Neural cell (in vitro differentiated cells): ENCODE results near the gene RRBP1. TPM values are rescaled to one million over a fixed set of nuclear protein-coding genes. Genes with fewer than 3 reads are reported as not detected.

Experiments
- H2AFZ ChIP-seq: fragments of 200-600, 300-800 bp; sonication (generic), shearing (Covaris generic); 2 replicates; pipeline ENCODE4 v1.6.0; 2014; ENCODE audit warnings: low read depth, mild to moderate bottlenecking, antibody characterized with exemption, low read length, moderate library complexity
- H3F3A ChIP-seq: fragments of 200-600 bp; shearing (Covaris generic); 2 replicates; pipeline ENCODE4 v1.6.1; 2016; ENCODE audit warnings: mild to moderate bottlenecking, moderate library complexity, mixed read lengths, antibody characterized with exemption, low read length; ENCODE audit not compliant: insufficient read depth, poor library complexity, severe bottlenecking
- H3K27ac ChIP-seq: fragments of 200-600, 300-800 bp; sonication (generic), shearing (Covaris generic); 2 replicates; pipeline ENCODE4 v1.5.1; 2014; ENCODE audit warnings: mild to moderate bottlenecking, low read length, moderate library complexity
- H3K27me3 ChIP-seq: fragments of 300-800, 200-600 bp; sonication (generic), shearing (Covaris generic); 2 replicates; pipeline ENCODE4 v1.6.0; 2014; ENCODE audit warnings: mild to moderate bottlenecking, low read depth, low read length, moderate library complexity; ENCODE audit not compliant: insufficient read depth
- H3K36me3 ChIP-seq: fragments of 300-800, 200-600 bp; sonication (generic), shearing (Covaris generic); 2 replicates; pipeline ENCODE4 v1.5.1; 2014; ENCODE audit warnings: mild to moderate bottlenecking, antibody characterized with exemption, low read length, moderate library complexity; ENCODE audit not compliant: insufficient read depth
- H3K4me2 ChIP-seq: fragments of 300-800, 200-600 bp; sonication (generic), shearing (Covaris generic); 2 replicates; pipeline ENCODE4 v1.6.0; 2014; ENCODE audit warnings: mild to moderate bottlenecking, low read length
- H3K4me3 ChIP-seq: fragments of 300-800, 200-600 bp; sonication (generic), shearing (Covaris generic); 2 replicates; pipeline ENCODE4 v1.5.1; 2014; ENCODE audit warnings: mild to moderate bottlenecking, low read length, moderate library complexity
- H3K79me2 ChIP-seq: fragments of 200-600 bp; shearing (Covaris generic); replicated peaks from 2 replicates; pipeline ENCODE4 v1.6.0; 2014; ENCODE audit warnings: mild to moderate bottlenecking, low read length, moderate library complexity; ENCODE audit not compliant: insufficient read depth
- H3K9ac ChIP-seq: fragments of 300-800, 200-600 bp; sonication (generic), shearing (Covaris generic); 2 replicates; pipeline ENCODE4 v1.6.1; 2016; ENCODE audit warnings: mild to moderate bottlenecking, low read length, mixed read lengths
- H3K9me2 ChIP-seq: fragments of 200-600 bp; shearing (Covaris generic); 2 replicates; pipeline ENCODE4 v1.6.1; 2016; ENCODE audit warnings: mild to moderate bottlenecking, low read length, mixed read lengths; ENCODE audit not compliant: insufficient read depth
- H3K9me3 ChIP-seq: fragments of 200-600, 300-800 bp; sonication (generic), shearing (Covaris generic); 2 replicates; pipeline ENCODE4 v1.6.1; 2016; ENCODE audit warnings: mild to moderate bottlenecking, mixed run types, low read length, moderate library complexity, mixed read lengths
- H4K20me1 ChIP-seq: fragments of 200-600 bp; shearing (Covaris generic); 2 replicates; pipeline ENCODE4 v1.6.1; 2016; ENCODE audit warnings: mild to moderate bottlenecking, mixed run types; ENCODE audit not compliant: insufficient read depth
- CTCF ChIP-seq: fragments of 450-650 bp; IDR thresholded peaks from 2 replicates; pipeline ENCODE4 v1.5.1; 2014; ENCODE audit warnings: antibody characterized with exemption, mild to moderate bottlenecking, moderate library complexity; ENCODE audit not compliant: poor library complexity, severe bottlenecking
- EP300 ChIP-seq: fragments of 450-650 bp; conservative IDR thresholded peaks from 2 replicates; pipeline ENCODE4 v1.6.1; 2014; ENCODE audit warnings: antibody characterized with exemption, mild to moderate bottlenecking, moderate library complexity; ENCODE audit not compliant: poor library complexity, severe bottlenecking
- EZH2 ChIP-seq: fragments of 200-600, 300-800 bp; shearing (Covaris generic), sonication (generic); IDR thresholded peaks from 2 replicates; pipeline ENCODE4 v1.6.1; 2014; ENCODE audit warnings: antibody characterized with exemption, low read length, borderline replicate concordance, mild to moderate bottlenecking; ENCODE audit not compliant: insufficient read depth, poor library complexity, severe bottlenecking
- MXI1 ChIP-seq: fragments of 450-650 bp; conservative IDR thresholded peaks from 2 replicates; pipeline ENCODE4 v1.6.1; 2014; ENCODE audit warnings: antibody characterized with exemption, mild to moderate bottlenecking; ENCODE audit not compliant: poor library complexity, severe bottlenecking
- POLR2AphosphoS5 ChIP-seq: IDR thresholded peaks from 2 replicates; pipeline ENCODE4 v1.6.1; 2012
- RAD21 ChIP-seq: fragments of 450-650 bp; conservative IDR thresholded peaks from 2 replicates; pipeline ENCODE4 v1.6.1; 2014; ENCODE audit warnings: antibody characterized with exemption, mild to moderate bottlenecking, moderate library complexity
- REST ChIP-seq: IDR thresholded peaks from 2 replicates; pipeline ENCODE4 v1.6.1; 2012; ENCODE audit warnings: borderline replicate concordance
- SMC3 ChIP-seq: fragments of 450-650 bp; conservative IDR thresholded peaks from 2 replicates; pipeline ENCODE4 v1.6.1; 2014; ENCODE audit warnings: antibody characterized with exemption, mild to moderate bottlenecking, moderate library complexity; ENCODE audit not compliant: poor library complexity
- TAF1 ChIP-seq: IDR thresholded peaks from 2 replicates; pipeline ENCODE4 v1.6.1; 2012; ENCODE audit warnings: low read depth
- polyA plus RNA-seq: library from polyadenylated mRNA; depleted of rRNA; stranded (reverse); fragments of >200 nt; gene quantifications from 2 replicates; pipeline ENCODE4 v1.2.3, GENCODE V29; 2014

Gene RRBP1
- polyA plus RNA-seq, 1 donor from 2014 or later, result 2.2 TPM

- Histone ChIP-seq H3K9me2 (no peaks in the 10 kb centered on the region), H3K4me2 (peak overlapping the region; percentile 70), H3F3A (peaks cover 4% of the 10 kb centered on the region), H3K27ac (no peak overlapping the region), H3K79me2 (peaks cover 34% of the 10 kb centered on the region), H3K9ac (peak overlapping the region; percentile 99), H3K9me3 (no peaks in the 10 kb centered on the region), H2AFZ (no peak overlapping the region), H3K4me3 (peak overlapping the region; percentile 100), H3K27me3 (peaks cover 3% of the 10 kb centered on the region), H4K20me1 (peaks cover 15% of the 10 kb centered on the region), H3K36me3 (no peaks in the 10 kb centered on the region)
- TF ChIP-seq EZH2, result no peak
- peak; percentile 51 for TF ChIP-seq POLR2AphosphoS5
- no peak for TF ChIP-seq CTCF
- TF ChIP-seq RAD21, result no peak
- TF ChIP-seq REST, result peak; percentile 54
- peak; percentile 19 for TF ChIP-seq TAF1
- no peak for TF ChIP-seq EP300
- no peak for TF ChIP-seq MXI1
- no peak for TF ChIP-seq SMC3
These were observed 113.0 kb downstream of the RRBP1 start for GRCh38 chr20:17568972-17569521.

GRCh38 chr20:17568045-17568788 is 113.8 kb downstream of the RRBP1 start:
- Histone ChIP-seq H3K79me2 (peaks cover 26% of the 10 kb centered on the region), H2AFZ (no peak overlapping the region), H3K9ac (peak overlapping the region; percentile 99), H3F3A (peaks cover 4% of the 10 kb centered on the region), H3K4me2 (no peak overlapping the region), H3K9me2 (no peaks in the 10 kb centered on the region), H4K20me1 (peaks cover 12% of the 10 kb centered on the region), H3K27ac (no peak overlapping the region), H3K36me3 (no peaks in the 10 kb centered on the region), H3K4me3 (peak overlapping the region; percentile 100), H3K9me3 (no peaks in the 10 kb centered on the region), H3K27me3 (peaks cover 3% of the 10 kb centered on the region)
- TF ChIP-seq POLR2AphosphoS5 (no peak), TAF1 (no peak)
